Left ventricle myocardium superior (tissue), 1 donor: ENCODE results near the gene DOK3. TPM values are rescaled to one million over a fixed set of nuclear protein-coding genes. Genes with fewer than 3 reads are reported as not detected.

Experiments used
- ATAC-seq: fragments of 200-7000 bp; cut with Tn5 transposase; one replicate; pipeline ENCODE4 v1.9.1; 2020; ENCODE audit warnings: mild to moderate bottlenecking, moderate library complexity
- DNase-seq: peaks from one replicate; pipeline ENCODE4 v3.0.0-alpha.2; 2020
- intact Hi-C: fragments of 100-400 bp; cut with micrococcal nuclease; formaldehyde crosslinking; loops from one replicate; pipeline ENCODE4 v1.11.0; 2022
- total RNA-seq: library from RNA; stranded (reverse); fragmentation: NEBNext Ultra II Directional; extraction: Animal tissue kit (Norgen Biotek cat#: 25700); gene quantifications from one replicate; pipeline ENCODE4 v1.2.1, GENCODE V29; 2021
- donor health status: DM: no; HTN: yes; CAD: no; lungs with severe emphysema.

DOK3 gene
- total RNA-seq, 1 donor from 2014 or later: 3.4 TPM

GRCh38 chr5:177516601-177517568 lies 7.3 kb upstream of the DOK3 start, which contains the start of gene DDX41:
Gene DDX41 (minus strand): TSS chr5:177516961. CDS start chr5:177516945, 16 bp downstream.
- intact Hi-C loops: no loop called here
- DNase-seq (peak; percentile 97), ATAC-seq (peak; percentile 95)

- intact Hi-C loops: no loop called here
- DNase-seq (no peak), ATAC-seq (no peak)
Measured at GRCh38 chr5:177515580-177515979, 6.0 kb upstream of the DOK3 start.

GRCh38 chr5:177514541-177514940 lies 4.9 kb upstream of the DOK3 start:
- intact Hi-C loops: no loop called here
- ATAC-seq (no peak), DNase-seq (no peak)

- DNase-seq: no peak
- intact Hi-C loops: no loop called here
- no peak for ATAC-seq
Measured at GRCh38 chr5:177513500-177513899, 3.9 kb upstream of the DOK3 start.

DNA sequence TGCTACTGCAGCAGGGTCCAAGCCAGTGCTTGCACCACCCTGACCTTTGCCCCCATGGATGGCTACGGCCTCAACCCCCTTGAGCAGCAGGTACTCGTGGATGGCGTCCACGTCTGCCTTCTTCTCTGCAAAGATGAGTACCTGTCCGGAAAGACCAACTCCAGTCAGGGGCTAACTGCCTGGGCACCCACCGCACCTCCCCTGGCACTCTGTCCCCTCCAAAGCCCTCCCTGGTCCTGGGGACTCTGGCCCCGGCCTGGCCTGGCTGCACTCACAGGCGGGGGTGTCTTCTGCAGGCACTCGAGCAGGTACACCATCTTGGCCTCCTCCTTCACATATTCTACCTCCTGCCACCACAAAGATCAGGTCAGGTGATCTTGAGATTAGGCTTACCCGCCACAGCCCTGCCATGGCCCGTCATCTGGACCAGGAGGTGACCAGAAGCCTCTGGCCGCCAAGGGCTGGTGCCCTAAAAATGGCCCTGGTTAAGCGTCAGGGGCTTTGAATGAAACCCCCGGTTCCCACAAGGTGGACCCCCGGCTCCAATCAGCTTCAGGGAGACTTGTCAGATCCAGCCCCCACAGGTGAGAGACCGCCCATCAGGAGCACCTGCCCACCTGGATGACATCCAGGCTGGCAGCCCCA lies 3.2 kb upstream of the DOK3 start:
- ATAC-seq: no peak
- no peak for DNase-seq
- intact Hi-C loops: no loop called here

GRCh38 chr5:177511796-177512675 lies 2.4 kb upstream of the DOK3 start:
- ATAC-seq: no peak
- intact Hi-C loops: no loop called here
- DNase-seq: no peak

DNA sequence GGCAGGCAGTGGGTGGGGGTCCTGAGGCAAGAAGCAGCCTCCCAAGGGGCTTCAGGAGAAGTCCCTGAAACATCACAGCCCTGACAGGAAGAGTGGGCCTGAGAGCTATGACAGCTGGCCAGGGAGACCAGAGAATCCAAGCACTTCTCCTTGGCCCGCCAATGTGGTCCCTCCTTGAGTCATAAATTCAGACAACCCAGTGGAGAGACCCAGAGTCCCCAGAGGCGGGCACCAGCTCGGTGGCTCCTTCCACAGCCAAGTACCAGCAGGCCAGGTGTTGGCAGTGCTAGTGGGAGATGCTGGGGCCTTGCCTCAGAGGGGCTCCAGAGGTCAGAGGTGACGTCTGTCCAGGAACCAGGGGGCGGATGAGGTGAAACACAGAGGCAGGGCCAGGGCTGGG lies 1.6 kb upstream of the DOK3 start:
- intact Hi-C loops: no loop called here
- DNase-seq: no peak
- ATAC-seq: no peak

DNA sequence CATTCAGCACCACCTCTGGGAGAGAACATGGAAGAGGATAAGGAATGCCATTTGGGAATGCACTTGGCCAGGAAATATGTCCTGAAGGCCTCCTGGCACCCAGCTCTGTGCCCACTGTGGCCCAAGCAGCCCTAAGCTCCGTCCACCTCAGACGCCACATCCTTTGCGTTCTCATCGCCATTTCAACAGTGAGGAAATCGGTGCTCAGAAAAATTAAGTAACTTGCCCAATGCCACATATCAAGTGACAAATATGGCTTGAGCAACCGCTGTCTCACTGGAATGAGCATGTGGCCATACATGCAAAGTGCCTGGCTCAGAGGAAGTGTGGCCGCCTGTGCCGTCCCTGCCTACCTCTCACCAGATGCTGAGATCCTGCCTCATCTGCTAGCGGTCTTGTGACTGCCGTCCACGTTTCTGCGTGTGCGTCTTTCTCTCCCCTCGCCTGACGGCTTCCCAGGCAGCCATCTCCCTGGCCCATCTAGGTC lies 984 bp upstream of the DOK3 start:
- ATAC-seq: peak; percentile 6
- intact Hi-C loops: no loop called here
- no peak for DNase-seq

DNA sequence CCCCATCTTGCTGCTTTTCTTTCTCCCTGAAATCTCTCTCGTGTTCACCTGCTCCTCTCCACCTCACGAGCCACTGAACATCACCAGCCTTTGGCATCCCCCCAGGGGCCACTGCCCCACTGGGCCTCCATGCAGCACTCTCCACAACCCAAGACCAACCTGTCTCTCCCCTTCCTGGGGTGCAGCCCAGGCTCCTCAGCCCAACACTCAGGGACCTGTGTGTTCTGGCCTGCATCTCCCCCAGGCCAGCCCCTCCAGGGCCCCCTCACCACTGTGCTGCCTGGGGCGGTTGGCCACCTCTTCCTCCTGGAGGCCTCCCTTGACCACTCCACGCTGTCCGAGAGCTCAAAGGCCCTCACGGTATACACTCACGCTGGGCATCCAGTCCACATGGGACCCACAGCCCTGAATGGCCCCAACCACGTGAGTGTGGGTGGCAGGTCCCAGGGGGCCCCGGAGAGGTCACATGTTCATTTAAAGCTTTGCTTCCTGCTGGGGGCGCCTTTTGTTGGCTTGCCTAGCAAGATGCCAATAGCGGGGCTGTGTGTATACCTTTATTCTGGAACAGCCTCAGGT lies 453 bp upstream of the DOK3 start:
- intact Hi-C loops: no loop called here
- DNase-seq (no peak), ATAC-seq (no peak)

DNA sequence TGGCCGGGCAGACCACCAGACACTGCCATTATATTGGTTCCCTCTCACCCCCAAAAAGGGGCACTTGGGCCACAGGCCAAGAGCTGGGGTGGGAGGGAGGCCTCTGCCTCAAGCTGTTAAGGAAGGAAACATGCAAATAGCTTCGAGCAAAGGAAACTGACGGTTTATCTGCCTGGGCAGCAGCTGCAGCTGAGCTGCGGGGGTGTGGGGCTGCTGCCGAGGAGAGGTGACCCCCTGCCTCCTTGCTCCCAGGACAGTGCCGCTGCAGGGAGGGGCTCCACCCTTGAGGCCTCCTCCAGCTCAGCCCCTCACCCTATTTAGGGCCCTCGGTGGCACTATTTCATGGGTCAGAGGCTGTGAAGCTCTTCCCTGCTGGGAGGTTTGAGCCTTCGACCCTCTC lies 789 bp downstream of the DOK3 start:
- ATAC-seq (peak; percentile 3), DNase-seq (no peak)
- intact Hi-C loops: no loop called here

GRCh38 chr5:177508221-177508611 lies 1.4 kb downstream of the DOK3 start:
- DNase-seq (no peak), ATAC-seq (no peak)
- intact Hi-C loops: no loop called here

DNA sequence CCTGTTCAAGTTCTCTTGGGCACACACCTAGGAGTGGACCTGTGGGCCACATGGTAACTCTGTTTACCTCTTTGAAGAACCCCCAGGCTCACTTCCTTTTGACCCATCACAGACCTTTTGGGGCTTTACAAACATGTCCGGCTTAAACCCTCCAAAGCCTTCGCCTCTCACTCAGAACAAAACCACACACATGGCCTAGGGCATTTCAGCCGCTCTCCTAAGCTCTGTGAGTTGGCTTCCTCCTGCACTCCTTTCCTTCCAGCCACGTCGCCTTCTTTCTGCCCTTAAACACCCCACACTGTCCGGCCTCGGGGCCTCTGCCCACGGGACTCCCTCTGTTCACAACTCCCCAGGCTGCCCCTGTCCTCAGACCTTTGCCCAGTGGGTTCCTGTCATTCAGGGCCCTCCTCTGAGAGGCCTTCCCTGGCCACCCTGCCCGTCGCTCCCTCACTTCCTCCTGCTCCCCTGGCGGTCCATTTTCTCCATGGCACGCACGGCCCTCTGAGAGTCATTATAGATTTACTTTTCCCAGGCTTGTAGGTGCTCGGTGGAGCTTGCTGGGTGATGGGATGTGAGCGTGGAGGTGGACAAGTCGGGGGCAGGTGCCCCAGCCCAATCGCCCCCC lies 1.9 kb downstream of the DOK3 start:
- peak; percentile 26 for DNase-seq
- intact Hi-C loops: no loop called here
- ATAC-seq: no peak

GRCh38 chr5:177507165-177507564 lies 2.5 kb downstream of the DOK3 start:
- intact Hi-C loops: no loop called here
- no peak for ATAC-seq

GRCh38 chr5:177505075-177505474 lies 4.6 kb downstream of the DOK3 start:
- intact Hi-C loops: no loop called here
- no peak for ATAC-seq
- no peak for DNase-seq

More at GRCh38 chr5:177507165-177507564, 2.5 kb downstream of the DOK3 start:
- DNase-seq: no peak

GRCh38 chr5:177504086-177505056 lies 5.3 kb downstream of the DOK3 start:
- DNase-seq (no peak), ATAC-seq (no peak)
- intact Hi-C loops: loop anchor here (5.0 kb wide), 1 partner anchor 117 kb away; no protein-coding TSS in a partner anchor

GRCh38 chr5:177503351-177504085 lies 6.1 kb downstream of the DOK3 start:
- no peak for ATAC-seq
- no peak for DNase-seq
- intact Hi-C loops: loop anchor here (5.0 kb wide), 1 partner anchor 116 kb away; no protein-coding TSS in a partner anchor

- ATAC-seq (no peak), DNase-seq (no peak)
- intact Hi-C loops: loop anchor here (5.0 kb wide), 1 partner anchor 116 kb away; no protein-coding TSS in a partner anchor
Measured at GRCh38 chr5:177502886-177503285, 6.7 kb downstream of the DOK3 start.
